BLaER1 (cell line): Measurements from ENCODE around the gene ABCB11.
A peak's percentile ranks its signal among the peaks of the same experiment; 100 is the strongest.
"Not testable (repeated sequence)": the region's sequence is repeated elsewhere in the genome, so short reads cannot be mapped to it uniquely, and the experiment has no call there.

Source experiments
- H3K27ac ChIP-seq: shearing (Covaris generic); formaldehyde crosslinking; 2 replicates; pipeline ENCODE4 v1.8.1; 2022
- H3K27me3 ChIP-seq: shearing (Covaris generic); formaldehyde crosslinking; 2 replicates; pipeline ENCODE4 v1.8.1; 2022
- H3K36me3 ChIP-seq: shearing (Covaris generic); formaldehyde crosslinking; 2 replicates; pipeline ENCODE4 v1.8.1; 2022
- H3K4me1 ChIP-seq: shearing (Covaris generic); formaldehyde crosslinking; 2 replicates; pipeline ENCODE4 v1.8.1; 2022
- H3K4me2 ChIP-seq: shearing (Covaris generic); formaldehyde crosslinking; 2 replicates; pipeline ENCODE4 v1.8.1; 2022
- H3K4me3 ChIP-seq: shearing (Covaris generic); formaldehyde crosslinking; 2 replicates; pipeline ENCODE4 v1.8.1; 2022
- H3K9ac ChIP-seq: shearing (Covaris generic); formaldehyde crosslinking; 2 replicates; pipeline ENCODE4 v1.8.1; 2022
- H3K9me3 ChIP-seq: shearing (Covaris generic); formaldehyde crosslinking; 2 replicates; pipeline ENCODE4 v1.8.1; 2022
- H4K20me1 ChIP-seq: shearing (Covaris generic); formaldehyde crosslinking; 2 replicates; pipeline ENCODE4 v1.8.1; 2022
- Cebpa-rat ChIP-seq: shearing (Covaris generic); IDR thresholded peaks from 2 replicates; pipeline ENCODE4 v1.8.1; 2022

The ABCB11 gene

GRCh38 chr2:169069341-169069740, 38.2 kb upstream of the ABCB11 start, which contains the start of gene DHRS9:
Gene DHRS9, plus strand, starts transcription at chr2:169069563. Its CDS starts 12,019 bp downstream, at chr2:169081582.
- Histone ChIP-seq H3K36me3 (no peaks in the 10 kb centered on the region), H3K4me1 (peaks cover 44% of the 10 kb centered on the region), H3K27ac (no peak within 1 kb of the TSS), H3K9me3 (peaks cover 11% of the 10 kb centered on the region; the same call in 1 of the 2 replicates), H3K4me2 (no peak within 1 kb of the TSS), H4K20me1 (no peaks in the 10 kb centered on the region), H3K27me3 (no peaks in the 10 kb centered on the region), H3K9ac (no peak within 1 kb of the TSS), H3K4me3 (no peak within 1 kb of the TSS)
- no peak for TF ChIP-seq Cebpa-rat

GRCh38 chr2:169066897-169067296, 35.8 kb upstream of the ABCB11 start:
- no peak overlapping the region for H3K4me3 ChIP-seq
- no peak overlapping the region for H3K27ac ChIP-seq
- no peaks in the 10 kb centered on the region for H4K20me1 ChIP-seq
- H3K9ac ChIP-seq, result no peak overlapping the region; the same call in 1 of the 2 replicates
- H3K9me3 ChIP-seq, result no peaks in the 10 kb centered on the region
- no peak for TF ChIP-seq Cebpa-rat
- H3K27me3 ChIP-seq, result no peaks in the 10 kb centered on the region
- H3K4me1 ChIP-seq, result peaks cover 20% of the 10 kb centered on the region
- peak overlapping the region; percentile 64 for H3K4me2 ChIP-seq
- no peaks in the 10 kb centered on the region for H3K36me3 ChIP-seq

GRCh38 chr2:169065864-169066517, 34.9 kb upstream of the ABCB11 start:
- Histone ChIP-seq H3K36me3 (no peaks in the 10 kb centered on the region), H4K20me1 (no peaks in the 10 kb centered on the region), H3K4me2 (no peak overlapping the region), H3K27ac (no peak overlapping the region), H3K9ac (no peak overlapping the region), H3K27me3 (no peaks in the 10 kb centered on the region), H3K9me3 (no peaks in the 10 kb centered on the region), H3K4me1 (peaks cover 12% of the 10 kb centered on the region), H3K4me3 (no peak overlapping the region)
- TF ChIP-seq Cebpa-rat, result no peak

- no peak overlapping the region for H3K9ac ChIP-seq
- H3K27ac ChIP-seq, result no peak overlapping the region
- no peak overlapping the region for H3K4me2 ChIP-seq
- H3K4me1 ChIP-seq, result peaks cover 12% of the 10 kb centered on the region
- no peaks in the 10 kb centered on the region for H4K20me1 ChIP-seq
- no peaks in the 10 kb centered on the region for H3K36me3 ChIP-seq
- no peaks in the 10 kb centered on the region for H3K9me3 ChIP-seq
- TF ChIP-seq Cebpa-rat, result no peak
- H3K4me3 ChIP-seq, result no peak overlapping the region
- no peaks in the 10 kb centered on the region for H3K27me3 ChIP-seq
Measured at GRCh38 chr2:169065422-169065821, 34.3 kb upstream of the ABCB11 start.

GRCh38 chr2:169064199-169064598, 33.1 kb upstream of the ABCB11 start:
- H3K27me3 ChIP-seq, H3K9me3 ChIP-seq, H3K9ac ChIP-seq, H4K20me1 ChIP-seq, H3K27ac ChIP-seq, H3K4me2 ChIP-seq, H3K4me3 ChIP-seq, H3K36me3 ChIP-seq: not testable (repeated sequence)
- peaks cover 12% of the 10 kb centered on the region for H3K4me1 ChIP-seq

- not testable (repeated sequence) for H3K4me3 ChIP-seq, H3K4me1 ChIP-seq, H3K27ac ChIP-seq, H3K27me3 ChIP-seq, H3K4me2 ChIP-seq, H3K36me3 ChIP-seq, H3K9ac ChIP-seq, H4K20me1 ChIP-seq
- peaks cover 45% of the 10 kb centered on the region for H3K9me3 ChIP-seq
Measured at GRCh38 chr2:169054575-169054974, 23.5 kb upstream of the ABCB11 start.

- TF ChIP-seq Cebpa-rat, result no peak
- Histone ChIP-seq H3K4me3 (no peak overlapping the region), H3K36me3 (no peaks in the 10 kb centered on the region), H3K4me2 (no peak overlapping the region), H3K9ac (no peak overlapping the region), H3K27me3 (no peaks in the 10 kb centered on the region), H4K20me1 (no peaks in the 10 kb centered on the region), H3K27ac (no peak overlapping the region), H3K9me3 (peaks cover 33% of the 10 kb centered on the region), H3K4me1 (no peaks in the 10 kb centered on the region)
Measured at GRCh38 chr2:169050476-169051240, 19.5 kb upstream of the ABCB11 start.

GRCh38 chr2:169049142-169049541, 18.0 kb upstream of the ABCB11 start:
- no peak for TF ChIP-seq Cebpa-rat

GRCh38 chr2:169047256-169048250, 16.4 kb upstream of the ABCB11 start:
- Histone ChIP-seq H3K9me3 (peaks cover 35% of the 10 kb centered on the region), H4K20me1 (no peaks in the 10 kb centered on the region), H3K27me3 (no peaks in the 10 kb centered on the region), H3K36me3 (no peaks in the 10 kb centered on the region), H3K27ac (no peak overlapping the region), H3K4me3 (no peak overlapping the region), H3K4me1 (no peaks in the 10 kb centered on the region), H3K4me2 (no peak overlapping the region), H3K9ac (no peak overlapping the region)
- no peak for TF ChIP-seq Cebpa-rat

More at GRCh38 chr2:169049142-169049541, 18.0 kb upstream of the ABCB11 start:
- Histone ChIP-seq H4K20me1 (no peaks in the 10 kb centered on the region), H3K27me3 (no peaks in the 10 kb centered on the region), H3K27ac (no peak overlapping the region), H3K9me3 (peaks cover 28% of the 10 kb centered on the region), H3K4me2 (no peak overlapping the region), H3K9ac (no peak overlapping the region), H3K4me1 (no peaks in the 10 kb centered on the region), H3K36me3 (no peaks in the 10 kb centered on the region), H3K4me3 (no peak overlapping the region)
